Measurements from ENCODE around the gene HBD.

GRCh38 chr11:5283882-5284281 is 49.6 kb upstream of the HBD start:
- TF ChIP-seq ZNF384 (IDR thresholded peaks at IDR 0.05) (no peak), SUZ12 (IDR thresholded peaks at IDR 0.05) (no peak), NFRKB (IDR thresholded peaks at IDR 0.05) (no peak), FOXK2 (IDR thresholded peaks at IDR 0.05) (no peak), HDGF (IDR thresholded peaks at IDR 0.05; ENCODE audit: borderline replicate concordance) (no peak), FOXM1 (IDR thresholded peaks at IDR 0.05; ENCODE audit: borderline replicate concordance) (no peak), SP1 (IDR thresholded peaks at IDR 0.05) (no peak), TARDBP (IDR thresholded peaks at IDR 0.05) (no peak), FOXA1 (IDR thresholded peaks at IDR 0.05) (no peak), CTBP1 (IDR thresholded peaks at IDR 0.05; ENCODE audit: borderline replicate concordance) (no peak), ARNT (IDR thresholded peaks at IDR 0.05) (no peak), LEF1 (IDR thresholded peaks at IDR 0.05; ENCODE audit: borderline replicate concordance) (no peak)
